ENCODE measurements around the gene RAB11FIP3.

DNA sequence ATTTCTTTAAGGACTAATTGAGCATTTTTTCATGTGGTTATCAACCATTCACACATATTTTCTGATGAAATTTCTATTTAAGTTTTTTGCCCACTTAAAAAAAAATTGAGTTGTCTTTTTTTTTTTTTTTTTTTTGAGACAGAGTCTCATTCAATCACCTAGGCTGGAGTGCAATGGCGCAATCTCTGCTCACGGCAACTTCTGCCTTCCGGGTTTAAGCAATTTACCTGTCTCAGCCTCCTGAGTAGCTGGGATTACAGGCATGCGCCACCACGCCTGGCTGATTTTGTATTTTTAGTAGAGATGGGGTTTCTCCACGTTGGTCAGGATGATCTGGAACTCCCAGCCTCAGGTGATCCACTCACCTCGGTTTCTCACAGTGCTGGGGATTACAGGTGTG lies 34.3 kb downstream of the RAB11FIP3 start:
- TF ChIP-seq, protein P1, sequence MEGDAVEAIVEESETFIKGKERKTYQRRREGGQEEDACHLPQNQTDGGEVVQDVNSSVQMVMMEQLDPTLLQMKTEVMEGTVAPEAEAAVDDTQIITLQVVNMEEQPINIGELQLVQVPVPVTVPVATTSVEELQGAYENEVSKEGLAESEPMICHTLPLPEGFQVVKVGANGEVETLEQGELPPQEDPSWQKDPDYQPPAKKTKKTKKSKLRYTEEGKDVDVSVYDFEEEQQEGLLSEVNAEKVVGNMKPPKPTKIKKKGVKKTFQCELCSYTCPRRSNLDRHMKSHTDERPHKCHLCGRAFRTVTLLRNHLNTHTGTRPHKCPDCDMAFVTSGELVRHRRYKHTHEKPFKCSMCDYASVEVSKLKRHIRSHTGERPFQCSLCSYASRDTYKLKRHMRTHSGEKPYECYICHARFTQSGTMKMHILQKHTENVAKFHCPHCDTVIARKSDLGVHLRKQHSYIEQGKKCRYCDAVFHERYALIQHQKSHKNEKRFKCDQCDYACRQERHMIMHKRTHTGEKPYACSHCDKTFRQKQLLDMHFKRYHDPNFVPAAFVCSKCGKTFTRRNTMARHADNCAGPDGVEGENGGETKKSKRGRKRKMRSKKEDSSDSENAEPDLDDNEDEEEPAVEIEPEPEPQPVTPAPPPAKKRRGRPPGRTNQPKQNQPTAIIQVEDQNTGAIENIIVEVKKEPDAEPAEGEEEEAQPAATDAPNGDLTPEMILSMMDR (IDR thresholded peaks at IDR 0.05) = no peak
- no peak for TF ChIP-seq POLR2AphosphoS5 (IDR thresholded peaks at IDR 0.05)

All from breast epithelium (tissue), 3 donors.